Right lobe of liver (tissue), 4 donors: ENCODE data around the gene SPTBN4.
"Not testable (repeated sequence)": the region's sequence is repeated elsewhere in the genome, so short reads cannot be mapped to it uniquely, and the experiment has no call there.

Source experiments
- CTCF ChIP-seq, 4 donors: fragments of 200-600 bp in 3 of 4; fragments of 450-650 bp in 1 of 4; IDR thresholded peaks; one replicate each; pipeline versions ENCODE4 v1.5.1 to v1.8.0; 2016 to 2022; ENCODE audit warnings: antibody characterized with exemption in 4 of 4, mild to moderate bottlenecking in 2 of 4
- POLR2A ChIP-seq: fragments of 450-650 bp; IDR thresholded peaks from one replicate; pipeline ENCODE4 v1.6.1; 2017; ENCODE audit warnings: antibody characterized with exemption, mild to moderate bottlenecking
- donor health status: DM: no; HTN: no; CAD: no.
- donor health status: DM: no; HTN: no; CAD: no.
- donor health status: DM: no; HTN: yes; CAD: no.

GRCh38 chr19:40453943-40454342 is 12.9 kb upstream of the SPTBN4 start:
- TF ChIP-seq CTCF (IDR thresholded peaks at IDR 0.05); POLR2A: not testable (repeated sequence)
